ENCODE measurements around the gene GLYR1.

GRCh38 chr16:4826526-4826925 is 20.6 kb downstream of the GLYR1 start:
- TF ChIP-seq POLR2A (IDR thresholded peaks at IDR 0.05; ENCODE audit: low read depth, low read length) (no peak), POLR2AphosphoS5 (IDR thresholded peaks at IDR 0.05; ENCODE audit: low read depth, low read length) (no peak)

Measured in GM12892 (cell line).